ENCODE data around the gene EYS. TPM values are rescaled to one million over a fixed set of nuclear protein-coding genes. Genes with fewer than 3 reads are reported as not detected.

EYS gene
- total and polyA plus RNA-seq, 2 of the 13 experiments (the other 11 are each of a cell fraction or from before 2014, with no cell fraction given), result 0.04 to 0.07 TPM

- no peak for TF ChIP-seq ZNF687 (CRISPR knock-in tag; IDR thresholded peaks at IDR 0.05)
- TF ChIP-seq IRF9 (CRISPR knock-in tag; IDR thresholded peaks at IDR 0.05; ENCODE audit: borderline replicate concordance), result no peak
- no peak for TF ChIP-seq ATF4 (CRISPR knock-in tag; IDR thresholded peaks at IDR 0.05)
- TF ChIP-seq ELF3 (CRISPR knock-in tag; IDR thresholded peaks at IDR 0.05), result peak; percentile 69
- TF ChIP-seq ZHX1 (CRISPR knock-in tag; IDR thresholded peaks at IDR 0.05; ENCODE audit: low read depth), result peak; percentile 78; the same call in 1 of the 2 replicates
- TF ChIP-seq STAG1 (CRISPR knock-in tag; IDR thresholded peaks at IDR 0.05), result peak; percentile 18; the same call in 1 of the 2 replicates
- no peak for TF ChIP-seq CCAR2 (optimal IDR thresholded peaks at IDR 0.05; ENCODE audit: low read depth, low read length)
- no peak for TF ChIP-seq ZNF549 (CRISPR knock-in tag; IDR thresholded peaks at IDR 0.05)
- peak; percentile 74 for TF ChIP-seq TCF7L2 (IDR thresholded peaks at IDR 0.05; ENCODE audit: low read depth, low read length)
- peak; percentile 54; the same call in 1 of the 2 replicates for TF ChIP-seq RCOR2 (CRISPR knock-in tag; IDR thresholded peaks at IDR 0.05)
- peak; percentile 97 for TF ChIP-seq KDM6A (CRISPR knock-in tag; IDR thresholded peaks at IDR 0.05; ENCODE audit: low read depth)
- peak; percentile 37; the same call in 1 of the 2 replicates for TF ChIP-seq NKX3-1 (CRISPR knock-in tag; IDR thresholded peaks at IDR 0.05)
- peak; percentile 83 for TF ChIP-seq BCL6 (CRISPR knock-in tag; IDR thresholded peaks at IDR 0.05)
- peak; percentile 75 for TF ChIP-seq MAFF (IDR thresholded peaks at IDR 0.05; ENCODE audit: low read depth, low read length)
- no peak for TF ChIP-seq ZNF879 (CRISPR knock-in tag; IDR thresholded peaks at IDR 0.05)
- no peak for TF ChIP-seq NFKB2 (CRISPR knock-in tag; IDR thresholded peaks at IDR 0.05; ENCODE audit: borderline replicate concordance)
- TF ChIP-seq ZNF768 (CRISPR knock-in tag; IDR thresholded peaks at IDR 0.05), result no peak
- TF ChIP-seq POLR2G (IDR thresholded peaks at IDR 0.05; ENCODE audit: low read depth, low read length), result no peak
- no peak for TF ChIP-seq MYNN (CRISPR knock-in tag; IDR thresholded peaks at IDR 0.05; ENCODE audit: low read depth)
- TF ChIP-seq ZNF770 (CRISPR knock-in tag; IDR thresholded peaks at IDR 0.05), result no peak
- TF ChIP-seq ZC3H4 (CRISPR knock-in tag; IDR thresholded peaks at IDR 0.05; ENCODE audit: borderline replicate concordance), result no peak
These were observed 1660.2 kb downstream of the EYS start (continued) for GRCh38 chr6:64046746-64047208.

All from HepG2 (cell line).